ENCODE results near the gene TP53AIP1.

Gene TP53AIP1

GRCh38 chr11:128913806-128914205 is 28.9 kb downstream of the TP53AIP1 start:
- TF ChIP-seq CTCF (IDR thresholded peaks at IDR 0.05; ENCODE audit: unreplicated experiment in 3 of 3): no peak
- no peaks in the 10 kb centered on the region for H3K9me3 Mint-ChIP-seq
- peaks cover 39% of the 10 kb centered on the region for H3K27me3 Mint-ChIP-seq (ENCODE audit: low read depth)
- no peak overlapping the region for H3K4me3 Mint-ChIP-seq
- peaks cover 6% of the 10 kb centered on the region for H3K4me1 Mint-ChIP-seq
- H3K36me3 Mint-ChIP-seq (ENCODE audit: low read depth): no peaks in the 10 kb centered on the region
- H3K27ac Mint-ChIP-seq: no peak overlapping the region

DNA sequence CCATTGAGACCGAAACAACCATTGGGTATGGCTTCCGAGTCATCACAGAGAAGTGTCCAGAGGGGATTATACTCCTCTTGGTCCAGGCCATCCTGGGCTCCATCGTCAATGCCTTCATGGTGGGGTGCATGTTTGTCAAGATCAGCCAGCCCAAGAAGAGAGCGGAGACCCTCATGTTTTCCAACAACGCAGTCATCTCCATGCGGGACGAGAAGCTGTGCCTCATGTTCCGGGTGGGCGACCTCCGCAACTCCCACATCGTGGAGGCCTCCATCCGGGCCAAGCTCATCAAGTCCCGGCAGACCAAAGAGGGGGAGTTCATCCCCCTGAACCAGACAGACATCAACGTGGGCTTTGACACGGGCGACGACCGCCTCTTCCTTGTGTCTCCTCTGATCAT is 31.0 kb downstream of the TP53AIP1 start:
- H3K36me3 Mint-ChIP-seq (ENCODE audit: low read depth): no peaks in the 10 kb centered on the region

GRCh38 chr11:128911239-128911638 is 31.4 kb downstream of the TP53AIP1 start:
- Mint-ChIP-seq H3K4me3 (no peak overlapping the region), H3K36me3 (ENCODE audit: low read depth) (no peaks in the 10 kb centered on the region), H3K9me3 (no peaks in the 10 kb centered on the region), H3K27me3 (ENCODE audit: low read depth) (peaks cover 50% of the 10 kb centered on the region), H3K4me1 (peaks cover 8% of the 10 kb centered on the region), H3K27ac (no peak overlapping the region)
- TF ChIP-seq CTCF (IDR thresholded peaks at IDR 0.05; ENCODE audit: unreplicated experiment in 3 of 3): no peak

More for the DNA sequence above, 31.0 kb downstream of the TP53AIP1 start:
- Mint-ChIP-seq H3K27ac (no peak overlapping the region), H3K4me1 (peaks cover 6% of the 10 kb centered on the region), H3K27me3 (ENCODE audit: low read depth) (peaks cover 46% of the 10 kb centered on the region), H3K9me3 (no peaks in the 10 kb centered on the region), H3K4me3 (no peak overlapping the region)
- TF ChIP-seq CTCF (IDR thresholded peaks at IDR 0.05; ENCODE audit: unreplicated experiment in 3 of 3): no peak

- Mint-ChIP-seq H3K4me3 (no peak overlapping the region), H3K27me3 (ENCODE audit: low read depth) (peaks cover 50% of the 10 kb centered on the region), H3K36me3 (ENCODE audit: low read depth) (no peaks in the 10 kb centered on the region), H3K27ac (no peak overlapping the region), H3K9me3 (no peaks in the 10 kb centered on the region), H3K4me1 (peaks cover 14% of the 10 kb centered on the region)
- TF ChIP-seq CTCF (IDR thresholded peaks at IDR 0.05; ENCODE audit: unreplicated experiment in 3 of 3): no peak
Measured at GRCh38 chr11:128910576-128910975, 32.1 kb downstream of the TP53AIP1 start.

GRCh38 chr11:128909438-128910125 is 33.1 kb downstream of the TP53AIP1 start:
- Mint-ChIP-seq H3K4me1 (peaks cover 10% of the 10 kb centered on the region), H3K27me3 (ENCODE audit: low read depth) (peaks cover 49% of the 10 kb centered on the region), H3K36me3 (ENCODE audit: low read depth) (no peaks in the 10 kb centered on the region), H3K27ac (no peak overlapping the region), H3K9me3 (no peaks in the 10 kb centered on the region), H3K4me3 (no peak overlapping the region)
- no peak for TF ChIP-seq CTCF (IDR thresholded peaks at IDR 0.05; ENCODE audit: unreplicated experiment in 3 of 3)
